Prostate gland (tissue), 2 donors: ENCODE measurements around the gene PAXIP1.

Experiments used
- POLR2A ChIP-seq: fragments of 450-650 bp; IDR thresholded peaks from one replicate; pipeline ENCODE4 v1.6.1; 2016; ENCODE audit warnings: antibody characterized with exemption, mild to moderate bottlenecking
- POLR2AphosphoS5 ChIP-seq: sonication (generic); formaldehyde crosslinking; IDR thresholded peaks from one replicate; pipeline ENCODE4 v1.6.1; 2017; ENCODE audit warnings: antibody characterized with exemption
- TF ChIP-seq, protein P1 (sequence below), 4 experiments: fragments of 200-600 bp in 2 of 4; fragments of 450-650 bp in 2 of 4; sonication (generic) in 2 of 4; IDR thresholded peaks; 1 replicate in 3 of 4; 2 replicates in 1 of 4; pipeline ENCODE4 v1.5.1; 2016 to 2019; ENCODE audit warnings: antibody characterized with exemption in 4 of 4, mild to moderate bottlenecking in 2 of 4, moderate library complexity in 2 of 4

DNA sequence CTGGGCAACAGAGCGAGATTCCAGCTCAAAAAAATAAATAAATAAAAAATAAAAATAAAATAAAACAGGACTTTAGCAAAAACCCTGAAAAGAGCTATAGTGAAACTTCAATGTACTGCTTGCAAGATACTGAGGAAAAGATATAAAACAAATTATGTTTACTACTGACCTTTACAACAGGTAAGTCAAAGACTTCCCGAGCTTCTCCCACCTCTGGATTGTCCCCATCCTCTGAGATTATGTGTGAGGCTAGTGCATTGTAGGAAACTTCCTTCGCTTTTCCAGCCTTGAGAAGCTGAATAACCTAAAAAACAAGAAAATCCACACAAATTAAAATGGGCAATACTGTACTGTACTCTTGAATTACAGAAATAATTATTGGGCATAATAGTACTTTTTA, 4.4 kb downstream of the PAXIP1 start:
- TF ChIP-seq POLR2A (no peak), POLR2AphosphoS5 (no peak)
- TF ChIP-seq, protein P1, sequence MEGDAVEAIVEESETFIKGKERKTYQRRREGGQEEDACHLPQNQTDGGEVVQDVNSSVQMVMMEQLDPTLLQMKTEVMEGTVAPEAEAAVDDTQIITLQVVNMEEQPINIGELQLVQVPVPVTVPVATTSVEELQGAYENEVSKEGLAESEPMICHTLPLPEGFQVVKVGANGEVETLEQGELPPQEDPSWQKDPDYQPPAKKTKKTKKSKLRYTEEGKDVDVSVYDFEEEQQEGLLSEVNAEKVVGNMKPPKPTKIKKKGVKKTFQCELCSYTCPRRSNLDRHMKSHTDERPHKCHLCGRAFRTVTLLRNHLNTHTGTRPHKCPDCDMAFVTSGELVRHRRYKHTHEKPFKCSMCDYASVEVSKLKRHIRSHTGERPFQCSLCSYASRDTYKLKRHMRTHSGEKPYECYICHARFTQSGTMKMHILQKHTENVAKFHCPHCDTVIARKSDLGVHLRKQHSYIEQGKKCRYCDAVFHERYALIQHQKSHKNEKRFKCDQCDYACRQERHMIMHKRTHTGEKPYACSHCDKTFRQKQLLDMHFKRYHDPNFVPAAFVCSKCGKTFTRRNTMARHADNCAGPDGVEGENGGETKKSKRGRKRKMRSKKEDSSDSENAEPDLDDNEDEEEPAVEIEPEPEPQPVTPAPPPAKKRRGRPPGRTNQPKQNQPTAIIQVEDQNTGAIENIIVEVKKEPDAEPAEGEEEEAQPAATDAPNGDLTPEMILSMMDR (IDR thresholded peaks at IDR 0.05), result no peak
